ENCODE data around the gene WFDC10A.
"Not testable (repeated sequence)": the region's sequence is repeated elsewhere in the genome, so short reads cannot be mapped to it uniquely, and the experiment has no call there.

WFDC10A gene

DNA sequence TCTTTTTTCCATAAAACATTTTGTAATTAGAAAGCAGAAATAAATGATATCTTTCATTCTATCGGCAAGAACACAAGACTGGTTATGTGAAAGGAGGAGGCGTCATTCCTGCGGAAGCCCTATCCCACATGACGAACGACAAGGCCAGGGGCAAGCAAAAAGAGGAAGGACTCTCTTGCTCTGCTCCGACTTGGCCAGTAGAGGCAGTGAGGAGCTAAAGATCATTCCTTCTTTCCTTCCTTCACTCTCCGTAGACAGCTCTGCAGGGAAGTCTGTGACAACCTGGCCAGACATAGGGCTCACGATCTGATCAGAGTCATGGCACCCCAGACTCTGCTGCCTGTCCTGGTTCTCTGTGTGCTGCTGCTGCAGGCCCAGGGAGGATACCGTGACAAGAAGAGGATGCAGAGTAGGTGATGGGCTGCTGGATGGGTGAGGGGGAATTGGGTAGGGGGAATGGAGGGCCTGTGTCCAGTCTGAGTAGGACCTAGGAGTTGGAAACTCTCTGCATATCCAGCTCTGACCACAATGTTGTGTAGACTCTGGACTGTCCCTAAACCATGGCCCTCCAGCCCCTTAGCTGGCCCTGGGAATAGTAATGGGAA, at the start of gene WFDC10A:
Gene WFDC10A (plus strand): TSS at position 244 of the 605 bp plus-strand sequence. CDS start 75 bp downstream, at position 319.
- TF ChIP-seq JUND (IDR thresholded peaks at IDR 0.05; ENCODE audit: low read depth), result no peak
- DNase-seq (ENCODE audit: low read depth in 1 of 2, low spot score in 1 of 2), result peak; percentile 69 to 80
- in situ Hi-C loops (cut with HindIII; ENCODE audit: low pct_unique_long_range_greater_than_20kb, low sequenced_read_pairs), result no loop called here

DNA sequence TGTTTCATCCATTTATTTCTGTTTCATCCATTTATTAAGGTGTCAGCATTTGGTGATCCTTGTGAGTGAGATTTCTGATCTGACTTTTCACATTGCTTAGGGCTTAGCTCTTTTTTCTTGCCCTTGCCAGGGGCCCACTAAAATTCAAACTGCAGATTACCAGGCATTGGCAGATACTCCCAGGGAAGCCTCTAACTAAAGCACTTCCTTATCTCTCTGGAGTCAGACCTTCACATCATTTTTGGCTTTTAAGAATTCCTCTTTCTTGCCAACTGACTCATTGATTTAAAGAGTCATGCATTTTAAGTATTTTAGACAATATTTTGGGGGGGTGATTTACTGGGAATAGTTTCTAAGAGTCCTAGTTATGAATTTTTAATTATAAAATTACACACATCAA, 47.8 kb upstream of the WFDC10A start:
- in situ Hi-C loops (cut with HindIII; ENCODE audit: low pct_unique_long_range_greater_than_20kb, low sequenced_read_pairs), result no loop called here
- DNase-seq (ENCODE audit: low read depth in 1 of 2, low spot score in 1 of 2), result no peak

GRCh38 chr20:45583502-45583901, 46.0 kb upstream of the WFDC10A start:
- no peak for DNase-seq (ENCODE audit: low read depth in 1 of 2, low spot score in 1 of 2)
- in situ Hi-C loops (cut with HindIII; ENCODE audit: low pct_unique_long_range_greater_than_20kb, low sequenced_read_pairs), result no loop called here
- TF ChIP-seq JUND (IDR thresholded peaks at IDR 0.05; ENCODE audit: low read depth), result no peak

More for the DNA sequence above, 47.8 kb upstream of the WFDC10A start:
- no peak for TF ChIP-seq JUND (IDR thresholded peaks at IDR 0.05; ENCODE audit: low read depth)

DNA sequence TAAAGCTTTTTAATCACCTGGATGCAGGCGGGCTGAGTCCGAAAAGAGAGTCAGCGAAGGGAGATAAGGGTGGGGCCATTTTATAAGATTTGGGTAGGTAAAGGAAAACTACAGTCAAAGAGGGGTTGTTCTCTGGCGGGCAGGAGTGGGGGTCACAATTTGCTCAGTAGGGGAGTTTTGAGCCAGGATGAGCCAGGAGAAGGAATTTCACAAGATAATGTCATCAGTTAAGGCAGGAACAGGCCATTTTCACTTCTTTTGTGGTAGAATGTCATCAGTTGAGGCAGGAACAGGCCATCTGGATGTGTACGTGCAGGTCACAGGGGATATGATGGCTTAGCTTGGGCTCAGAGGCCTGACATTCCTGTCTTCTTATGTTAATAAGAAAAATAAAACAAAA, 45.2 kb upstream of the WFDC10A start:
- DNase-seq (ENCODE audit: low read depth in 1 of 2, low spot score in 1 of 2); in situ Hi-C loops (cut with HindIII; ENCODE audit: low pct_unique_long_range_greater_than_20kb, low sequenced_read_pairs): not testable (repeated sequence)

DNA sequence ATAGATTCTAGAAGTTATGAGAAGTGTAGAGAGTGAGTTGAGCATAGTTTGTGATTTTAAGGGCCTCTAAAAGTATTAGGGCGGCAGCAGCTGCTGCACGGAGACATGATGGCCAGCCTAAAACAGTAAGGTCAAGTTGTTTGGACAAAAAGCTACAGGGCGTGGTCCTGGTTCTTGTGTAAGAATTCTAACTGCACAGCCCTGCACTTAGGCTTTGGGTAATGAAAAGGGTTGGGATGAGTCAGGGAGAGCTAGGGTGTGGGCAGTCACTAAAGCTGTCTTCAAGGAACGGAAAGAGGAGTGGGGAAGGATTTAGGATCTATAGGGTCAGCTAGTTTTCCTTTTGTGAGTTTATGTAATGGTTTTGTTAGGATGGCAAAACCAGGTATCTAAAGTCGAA, 43.6 kb upstream of the WFDC10A start:
- DNase-seq (ENCODE audit: low read depth in 1 of 2, low spot score in 1 of 2); in situ Hi-C loops (cut with HindIII; ENCODE audit: low pct_unique_long_range_greater_than_20kb, low sequenced_read_pairs): not testable (repeated sequence)

- in situ Hi-C loops (cut with HindIII; ENCODE audit: low pct_unique_long_range_greater_than_20kb, low sequenced_read_pairs), result no loop called here
- no peak for TF ChIP-seq JUND (IDR thresholded peaks at IDR 0.05; ENCODE audit: low read depth)
Measured at GRCh38 chr20:45588800-45589199, 40.7 kb upstream of the WFDC10A start.

DNA sequence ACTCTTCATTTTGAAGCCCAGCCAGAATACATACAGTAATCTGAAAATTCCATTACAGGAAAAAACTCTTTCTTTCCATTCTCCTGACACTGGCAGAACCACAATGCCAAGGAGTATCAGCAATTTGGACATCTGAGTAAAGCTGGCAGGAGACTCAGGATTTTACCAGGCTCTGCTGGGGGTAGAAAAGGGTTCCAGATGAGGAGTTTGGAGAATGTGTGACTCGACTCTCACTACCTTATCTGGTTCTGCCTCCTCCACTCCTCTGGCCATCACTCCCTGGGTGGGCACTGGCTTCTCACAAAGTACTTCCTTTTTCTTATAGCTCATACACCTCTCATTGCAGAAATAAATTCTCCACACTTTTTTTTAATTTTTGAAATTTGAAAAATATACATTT, 39.8 kb upstream of the WFDC10A start:
- in situ Hi-C loops (cut with HindIII; ENCODE audit: low pct_unique_long_range_greater_than_20kb, low sequenced_read_pairs), result no loop called here
- no peak for TF ChIP-seq JUND (IDR thresholded peaks at IDR 0.05; ENCODE audit: low read depth)
- no peak for DNase-seq (ENCODE audit: low read depth in 1 of 2, low spot score in 1 of 2)

More at GRCh38 chr20:45588800-45589199, 40.7 kb upstream of the WFDC10A start:
- DNase-seq (ENCODE audit: low read depth in 1 of 2, low spot score in 1 of 2), result peak in 1 of 2 experiments; percentile 12

- no peak for TF ChIP-seq JUND (IDR thresholded peaks at IDR 0.05; ENCODE audit: low read depth)
- in situ Hi-C loops (cut with HindIII; ENCODE audit: low pct_unique_long_range_greater_than_20kb, low sequenced_read_pairs), result no loop called here
- DNase-seq (ENCODE audit: low read depth in 1 of 2, low spot score in 1 of 2), result peak; percentile 33 to 88
Measured at GRCh38 chr20:45592574-45593189, 36.9 kb upstream of the WFDC10A start.

GRCh38 chr20:45593498-45593897, 36.0 kb upstream of the WFDC10A start:
- DNase-seq (ENCODE audit: low read depth in 1 of 2, low spot score in 1 of 2), result no peak

DNA sequence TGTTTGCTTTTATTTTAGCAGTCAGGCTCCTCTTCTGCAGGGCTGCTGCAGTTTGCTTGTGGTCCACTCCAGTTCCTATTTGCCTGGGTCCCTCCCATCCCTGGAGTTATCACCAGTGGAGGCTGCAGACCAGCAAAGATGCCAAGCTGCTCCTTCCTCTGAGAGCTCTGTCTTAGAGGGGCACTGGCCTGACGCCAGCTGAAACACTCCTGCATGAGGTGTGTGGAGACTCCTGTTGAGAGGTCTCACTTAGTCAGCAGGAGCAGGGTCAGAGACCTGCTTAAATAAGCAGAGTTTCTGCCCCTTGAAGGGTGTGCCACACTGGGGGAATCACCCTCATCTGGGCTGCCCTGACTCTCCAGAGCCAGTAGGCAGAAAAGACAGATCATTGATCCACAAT, 34.3 kb upstream of the WFDC10A start:
- no peak for TF ChIP-seq JUND (IDR thresholded peaks at IDR 0.05; ENCODE audit: low read depth)
- in situ Hi-C loops (cut with HindIII; ENCODE audit: low pct_unique_long_range_greater_than_20kb, low sequenced_read_pairs), result no loop called here
- DNase-seq (ENCODE audit: low read depth in 1 of 2, low spot score in 1 of 2), result no peak

More at GRCh38 chr20:45593498-45593897, 36.0 kb upstream of the WFDC10A start:
- no peak for TF ChIP-seq JUND (IDR thresholded peaks at IDR 0.05; ENCODE audit: low read depth)
- in situ Hi-C loops (cut with HindIII; ENCODE audit: low pct_unique_long_range_greater_than_20kb, low sequenced_read_pairs), result no loop called here

GRCh38 chr20:45607810-45608209, 21.7 kb upstream of the WFDC10A start:
- TF ChIP-seq JUND (IDR thresholded peaks at IDR 0.05; ENCODE audit: low read depth), result no peak
- no peak for DNase-seq (ENCODE audit: low read depth in 1 of 2, low spot score in 1 of 2)
- in situ Hi-C loops (cut with HindIII; ENCODE audit: low pct_unique_long_range_greater_than_20kb, low sequenced_read_pairs), result no loop called here

DNA sequence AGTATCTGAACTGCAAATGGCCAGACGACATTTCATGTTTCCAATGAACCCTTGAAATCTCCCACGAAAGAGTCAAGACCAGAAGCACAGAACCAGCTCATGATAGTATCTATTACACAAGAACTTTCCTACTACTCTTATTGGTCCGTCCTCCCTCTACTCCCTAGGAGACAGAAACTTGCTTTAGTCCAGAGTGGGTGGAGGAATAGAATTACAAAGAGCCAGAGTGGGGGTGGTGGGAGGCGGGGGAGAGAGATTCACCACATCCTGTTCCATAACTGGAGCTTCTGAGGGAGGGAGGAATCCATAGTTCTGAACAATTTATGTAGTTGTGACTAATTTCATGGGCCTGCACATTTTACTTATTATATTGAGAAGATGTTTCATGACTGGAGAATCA, 18.5 kb upstream of the WFDC10A start:
- in situ Hi-C loops (cut with HindIII; ENCODE audit: low pct_unique_long_range_greater_than_20kb, low sequenced_read_pairs), result no loop called here
- no peak for TF ChIP-seq JUND (IDR thresholded peaks at IDR 0.05; ENCODE audit: low read depth)
- peak in 1 of 2 experiments; percentile 73 for DNase-seq (ENCODE audit: low read depth in 1 of 2, low spot score in 1 of 2)

- in situ Hi-C loops (cut with HindIII; ENCODE audit: low pct_unique_long_range_greater_than_20kb, low sequenced_read_pairs), result no loop called here
- DNase-seq (ENCODE audit: low read depth in 1 of 2, low spot score in 1 of 2), result no peak
- TF ChIP-seq JUND (IDR thresholded peaks at IDR 0.05; ENCODE audit: low read depth), result no peak
Measured at GRCh38 chr20:45612314-45612713, 17.2 kb upstream of the WFDC10A start.

DNA sequence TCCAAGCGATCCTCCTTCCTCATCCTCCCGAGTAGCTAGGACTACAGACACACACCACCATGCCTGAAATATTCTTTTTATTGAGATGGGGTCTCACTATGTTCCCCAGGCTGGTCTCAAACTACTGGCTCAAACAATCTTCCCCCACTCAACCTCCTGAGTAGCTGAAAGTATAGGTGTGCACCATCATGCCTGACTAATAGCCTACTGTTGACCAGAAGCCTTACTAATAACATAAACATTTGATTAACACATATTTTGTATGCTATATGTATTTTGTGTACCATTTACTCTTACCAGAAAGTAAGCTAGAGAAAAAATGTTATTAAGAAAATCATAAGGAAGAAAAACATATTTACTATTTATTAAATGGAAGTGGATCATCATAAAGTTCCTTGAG, 11.9 kb upstream of the WFDC10A start:
- TF ChIP-seq JUND (IDR thresholded peaks at IDR 0.05; ENCODE audit: low read depth), result no peak
- in situ Hi-C loops (cut with HindIII; ENCODE audit: low pct_unique_long_range_greater_than_20kb, low sequenced_read_pairs), result no loop called here
- no peak for DNase-seq (ENCODE audit: low read depth in 1 of 2, low spot score in 1 of 2)

Data from T47D (cell line).